ENCODE results near the gene MRPS6. TPM values are rescaled to one million over a fixed set of nuclear protein-coding genes. Genes with fewer than 3 reads are reported as not detected.

Gene MRPS6
- total RNA-seq, 1 donor from 2014 or later = 33.8 TPM

- no peak for DNase-seq (ENCODE audit: low read depth)
Observed at GRCh38 chr21:34100337-34100736, 27.0 kb downstream of the MRPS6 start.

DNA sequence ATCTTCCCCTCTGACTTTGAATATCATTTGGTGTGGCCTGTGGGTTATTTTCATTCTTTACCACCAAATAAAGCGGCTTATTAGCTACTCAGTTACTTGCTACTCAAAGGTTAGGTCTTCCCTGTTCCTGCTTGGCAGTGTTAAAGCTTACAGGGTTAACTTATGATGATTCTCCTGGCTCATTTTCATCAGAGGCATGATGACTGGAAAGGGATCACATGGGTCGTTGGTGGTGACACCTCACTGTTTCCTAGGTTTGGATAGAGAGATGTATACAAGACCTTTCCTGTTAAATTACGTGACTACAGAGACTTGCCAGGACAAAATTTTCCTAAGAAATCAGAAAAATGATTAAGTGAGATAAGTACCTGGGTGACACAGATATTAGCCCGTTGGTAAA is 27.4 kb downstream of the MRPS6 start:
- no peak for DNase-seq (ENCODE audit: low read depth)

DNA sequence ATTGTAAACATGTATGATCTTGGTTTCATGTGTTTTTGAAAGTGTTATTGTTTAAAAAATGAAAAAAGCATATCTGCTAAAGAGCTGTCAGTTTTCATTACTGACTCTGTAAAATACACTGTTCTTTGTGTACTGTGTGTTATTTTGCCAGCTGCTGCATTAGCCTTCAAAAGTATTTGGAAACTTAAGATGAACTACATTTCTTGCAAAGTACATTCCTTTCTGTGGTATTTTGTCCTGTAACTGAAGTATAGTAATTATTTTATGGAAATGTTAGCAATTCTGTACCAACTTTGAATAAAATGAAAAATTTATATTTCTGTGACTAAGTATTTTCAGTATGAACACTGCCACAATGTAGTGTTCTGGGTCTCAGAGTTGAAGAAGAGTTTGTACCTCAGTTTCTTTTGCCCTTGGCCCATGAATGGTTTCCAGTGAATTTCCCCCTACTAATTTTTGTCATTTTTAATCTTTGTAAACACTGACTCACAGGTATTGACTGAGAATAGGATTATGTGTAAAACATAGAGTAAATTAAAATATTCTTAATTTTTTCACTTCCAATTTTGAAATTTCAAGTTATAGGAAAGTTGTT is 32.7 kb downstream of the MRPS6 start:
- DNase-seq (ENCODE audit: low read depth) = no peak

- DNase-seq (ENCODE audit: low read depth) = no peak
Observed at GRCh38 chr21:34107606-34108005, 34.2 kb downstream of the MRPS6 start.

DNA sequence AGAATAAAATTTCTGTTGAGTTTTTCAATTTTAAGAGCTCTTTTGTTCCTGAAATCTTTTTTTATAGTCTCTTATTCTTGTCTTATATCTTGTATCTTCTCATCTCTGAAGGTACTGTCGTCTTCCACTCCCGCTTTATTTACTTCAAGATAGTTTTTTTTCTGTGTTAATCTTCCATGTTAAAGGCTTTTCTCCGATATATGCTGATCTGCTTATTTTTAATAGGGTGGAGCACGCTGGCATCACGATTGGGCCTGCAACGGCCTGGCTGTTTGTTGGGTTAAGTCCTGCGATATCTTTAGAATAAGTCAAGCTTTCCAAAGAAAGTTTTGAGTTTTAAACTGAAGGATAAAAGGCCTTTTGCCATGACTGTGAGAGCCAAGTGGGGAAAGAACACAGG is 35.7 kb downstream of the MRPS6 start:
- DNase-seq (ENCODE audit: low read depth) = no peak

DNA sequence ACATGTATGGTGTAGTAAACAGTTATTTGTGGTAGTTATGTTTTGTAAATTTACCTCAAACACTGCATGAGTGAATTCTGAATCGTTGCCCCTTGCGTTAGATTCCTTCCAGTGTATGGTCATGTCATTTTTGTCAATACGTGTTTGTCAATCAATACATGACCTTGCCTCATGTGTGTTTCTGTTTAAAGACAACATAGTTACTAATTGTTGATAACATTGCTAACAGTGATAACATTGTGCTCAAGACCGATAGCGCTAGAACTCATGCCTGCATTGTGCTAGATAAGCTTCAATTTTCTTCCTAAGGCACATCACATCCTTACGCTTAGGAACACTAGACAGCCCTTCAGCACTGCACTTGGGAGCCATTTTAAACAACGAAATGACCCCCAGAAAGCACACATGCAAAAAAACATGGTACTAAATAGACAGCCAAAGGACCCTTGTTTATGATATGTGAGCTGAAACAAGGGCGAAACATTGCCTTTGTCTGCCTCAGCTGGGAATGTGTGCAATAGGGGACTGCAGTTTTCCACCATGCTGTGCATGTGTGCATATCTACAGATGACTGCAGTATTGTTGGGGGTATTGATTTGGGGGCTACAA is 37.3 kb downstream of the MRPS6 start:
- no peak for DNase-seq (ENCODE audit: low read depth)

GRCh38 chr21:34112316-34113033 is 39.1 kb downstream of the MRPS6 start:
- peak; percentile 44 for DNase-seq (ENCODE audit: low read depth)

- no peak for DNase-seq (ENCODE audit: low read depth)
Observed at GRCh38 chr21:34113842-34114241, 40.5 kb downstream of the MRPS6 start.

- no peak for DNase-seq (ENCODE audit: low read depth)
Observed at GRCh38 chr21:34115160-34115559, 41.8 kb downstream of the MRPS6 start.

- DNase-seq (ENCODE audit: low read depth) = no peak
Observed at GRCh38 chr21:34116569-34116968, 43.2 kb downstream of the MRPS6 start.

GRCh38 chr21:34120867-34121266 is 47.5 kb downstream of the MRPS6 start:
- no peak for DNase-seq (ENCODE audit: low read depth)

GRCh38 chr21:34122047-34122446 is 48.7 kb downstream of the MRPS6 start:
- DNase-seq (ENCODE audit: low read depth) = no peak

DNA sequence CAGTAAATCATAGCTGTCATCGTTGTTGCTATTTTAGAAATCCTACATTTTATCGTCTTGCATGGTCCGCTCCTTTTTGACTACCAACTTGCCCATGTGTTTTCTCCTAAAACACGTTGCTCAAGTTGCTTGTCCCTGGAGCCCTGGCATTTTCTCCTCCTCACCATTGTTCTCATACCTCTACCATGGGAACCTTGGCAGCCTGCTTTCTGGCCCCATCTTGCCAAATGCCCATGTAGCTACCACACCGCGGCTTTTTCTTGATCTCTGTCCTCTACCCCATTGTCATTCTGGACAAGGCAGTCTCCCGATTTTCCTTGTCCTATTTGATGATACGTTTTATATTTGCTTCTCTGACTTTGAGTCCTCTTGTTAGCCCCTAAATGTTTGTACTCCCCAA is 50.2 kb downstream of the MRPS6 start:
- no peak for DNase-seq (ENCODE audit: low read depth)

DNA sequence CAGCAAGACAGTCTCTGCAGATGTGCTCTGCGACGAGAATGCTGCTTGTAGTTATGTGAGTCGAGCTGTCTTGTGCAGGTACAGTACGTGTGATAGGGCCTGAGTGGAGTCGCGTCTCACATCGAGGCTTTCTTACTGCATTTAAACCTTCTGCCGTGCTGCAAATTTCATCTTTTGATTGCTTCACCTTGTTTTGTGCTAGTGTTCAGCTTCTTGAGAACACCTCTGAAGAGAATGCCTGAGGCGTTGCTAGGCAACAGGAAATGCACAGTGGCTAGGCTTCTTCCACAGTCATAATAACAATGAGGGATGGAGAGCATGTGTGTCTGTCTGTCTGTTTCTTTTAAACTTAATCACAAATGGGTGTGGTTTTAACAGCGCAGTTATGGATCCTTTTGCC is 52.9 kb downstream of the MRPS6 start:
- DNase-seq (ENCODE audit: low read depth) = peak; percentile 65

DNA sequence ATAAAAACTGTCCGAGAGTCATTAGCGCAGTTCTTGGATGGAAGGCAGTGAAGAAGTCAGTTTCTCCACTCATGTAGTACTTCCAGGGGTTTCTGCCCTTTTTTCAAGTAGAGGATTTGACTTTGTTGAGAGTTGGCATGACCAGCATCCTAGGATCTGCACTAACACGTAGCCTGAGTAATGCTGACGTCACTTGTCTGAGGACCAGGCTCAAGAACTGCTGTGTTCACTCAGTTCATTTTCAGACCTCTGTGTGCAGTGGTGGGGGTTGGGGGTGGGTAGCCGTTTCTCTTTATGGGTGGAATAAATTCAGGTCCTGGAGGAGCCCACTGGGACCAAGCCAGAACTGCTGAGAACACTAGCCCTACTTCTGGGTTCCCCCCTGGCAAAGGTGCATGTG is 53.3 kb downstream of the MRPS6 start:
- no peak for DNase-seq (ENCODE audit: low read depth)

GRCh38 chr21:34128124-34128523 is 54.7 kb downstream of the MRPS6 start:
- DNase-seq (ENCODE audit: low read depth) = no peak

DNA sequence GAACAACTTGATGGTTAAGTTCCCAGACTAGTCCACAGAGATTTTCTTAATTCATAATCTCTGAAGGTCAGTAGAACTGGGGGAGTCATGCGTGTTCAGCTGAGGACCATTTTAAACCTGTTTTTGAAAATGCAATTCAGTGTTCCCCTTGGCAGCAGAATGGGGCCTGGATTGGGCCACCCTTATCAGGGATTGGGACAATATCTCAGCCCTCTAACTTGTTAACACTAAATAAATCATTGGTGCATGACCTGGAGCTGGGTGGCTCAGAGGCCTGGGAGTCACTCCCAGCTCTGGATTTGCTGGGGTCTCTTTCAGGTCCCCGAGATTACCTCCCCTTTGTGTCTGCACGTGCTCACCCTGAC is 55.3 kb downstream of the MRPS6 start:
- no peak for DNase-seq (ENCODE audit: low read depth)

DNA sequence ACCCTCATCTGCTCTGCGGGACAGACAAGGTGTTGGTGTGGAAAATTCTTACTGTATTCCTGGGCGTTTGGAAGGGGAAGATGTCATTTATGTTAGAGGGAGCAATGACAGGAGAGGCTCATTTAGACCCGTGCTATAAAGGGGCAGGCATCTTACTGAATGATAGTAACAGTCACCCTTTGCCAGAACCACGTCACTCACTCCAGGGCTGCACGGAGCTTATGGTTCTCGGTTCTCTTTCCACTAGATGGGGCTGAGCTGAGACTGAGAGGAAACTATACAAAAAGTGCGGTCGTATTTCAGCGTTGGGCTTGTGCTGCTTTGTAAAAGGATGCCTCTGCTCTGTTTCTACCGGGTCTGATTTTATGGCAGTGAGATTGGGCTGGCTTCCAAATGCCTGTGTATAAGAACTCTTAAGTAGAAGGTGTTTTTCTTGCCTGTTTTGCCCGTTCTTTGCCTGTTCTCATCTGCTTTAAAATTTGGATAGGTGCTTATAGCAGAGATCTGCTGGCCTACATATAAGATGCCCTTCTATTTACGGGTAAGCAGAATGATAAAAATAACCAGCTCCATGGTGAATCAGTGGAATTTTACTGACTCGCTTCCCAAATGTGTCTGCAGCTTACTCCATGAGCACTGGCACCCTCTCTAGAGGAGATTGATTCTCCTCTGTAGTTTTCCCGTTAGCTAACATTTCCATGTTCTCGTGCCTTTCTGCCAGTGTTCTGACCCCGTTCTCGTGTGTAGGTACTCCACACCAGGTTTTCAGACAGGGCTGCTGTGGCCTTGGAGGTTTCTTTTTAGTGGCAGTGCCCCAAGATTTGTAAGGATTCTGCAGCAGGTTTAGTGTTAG is 55.9 kb downstream of the MRPS6 start:
- DNase-seq (ENCODE audit: low read depth) = peak; percentile 72

GRCh38 chr21:34129901-34130715 is 56.7 kb downstream of the MRPS6 start:
- no peak for DNase-seq (ENCODE audit: low read depth)

DNA sequence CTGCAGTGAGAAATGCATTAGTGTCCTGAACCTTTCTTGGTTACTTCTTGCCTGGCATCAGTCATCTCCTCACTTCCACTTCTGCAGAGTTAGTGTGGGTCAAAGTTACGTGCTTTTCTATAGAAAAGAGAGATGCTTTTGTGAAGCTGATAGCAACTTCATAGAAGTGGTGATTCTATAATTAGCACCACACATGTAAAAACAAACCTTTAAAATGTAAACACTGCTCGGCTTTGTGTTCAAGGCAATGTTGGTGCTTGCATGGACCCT is 57.3 kb downstream of the MRPS6 start:
- no peak for DNase-seq (ENCODE audit: low read depth)

DNA sequence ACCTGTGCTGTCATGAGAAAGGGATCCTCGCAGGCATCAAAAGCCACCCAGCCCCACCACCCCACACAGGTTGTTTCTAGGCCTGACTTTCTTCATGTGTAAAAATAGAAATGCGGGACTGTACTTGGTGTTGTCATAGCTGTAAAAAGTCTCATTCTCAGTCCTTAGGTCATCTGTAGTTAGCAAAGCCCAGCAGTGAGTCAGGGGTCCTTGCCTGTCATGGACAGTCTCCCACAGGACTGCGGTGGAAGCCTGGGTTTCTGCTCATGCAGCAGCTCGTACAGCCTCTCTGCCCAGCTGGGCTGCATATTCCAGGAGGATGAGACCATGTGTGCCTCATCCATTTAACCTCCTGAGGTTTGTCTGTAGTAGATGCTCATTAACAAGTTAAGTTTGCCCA is 58.2 kb downstream of the MRPS6 start:
- DNase-seq (ENCODE audit: low read depth) = no peak

DNA sequence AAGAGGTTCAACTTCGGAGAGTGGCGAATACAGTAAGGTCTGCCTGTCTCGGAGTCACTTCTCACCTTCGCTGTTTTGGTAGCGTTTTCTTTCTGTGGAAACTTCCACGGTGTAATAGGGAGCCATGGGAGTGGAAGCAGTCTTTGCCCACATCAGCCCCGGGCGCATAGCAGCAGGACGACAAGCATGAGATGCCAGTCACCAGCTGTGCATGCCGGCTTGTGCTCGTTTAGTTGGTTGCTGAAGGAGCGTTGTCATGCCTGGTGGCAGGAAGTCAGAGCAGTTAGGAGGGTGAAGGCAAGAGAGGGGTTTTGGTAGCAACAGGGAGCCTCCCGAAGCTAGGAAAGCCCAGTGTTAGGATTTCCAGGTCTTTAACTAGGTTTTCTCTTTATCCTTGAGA is 58.8 kb downstream of the MRPS6 start:
- peak; percentile 29 for DNase-seq (ENCODE audit: low read depth)

Data from renal cortical epithelial cell (primary cell).